ENCODE results near the gene STK24.

Gene STK24

GRCh38 chr13:98576200-98576945, 534 bp downstream of the STK24 start:
- TF ChIP-seq, protein P1, sequence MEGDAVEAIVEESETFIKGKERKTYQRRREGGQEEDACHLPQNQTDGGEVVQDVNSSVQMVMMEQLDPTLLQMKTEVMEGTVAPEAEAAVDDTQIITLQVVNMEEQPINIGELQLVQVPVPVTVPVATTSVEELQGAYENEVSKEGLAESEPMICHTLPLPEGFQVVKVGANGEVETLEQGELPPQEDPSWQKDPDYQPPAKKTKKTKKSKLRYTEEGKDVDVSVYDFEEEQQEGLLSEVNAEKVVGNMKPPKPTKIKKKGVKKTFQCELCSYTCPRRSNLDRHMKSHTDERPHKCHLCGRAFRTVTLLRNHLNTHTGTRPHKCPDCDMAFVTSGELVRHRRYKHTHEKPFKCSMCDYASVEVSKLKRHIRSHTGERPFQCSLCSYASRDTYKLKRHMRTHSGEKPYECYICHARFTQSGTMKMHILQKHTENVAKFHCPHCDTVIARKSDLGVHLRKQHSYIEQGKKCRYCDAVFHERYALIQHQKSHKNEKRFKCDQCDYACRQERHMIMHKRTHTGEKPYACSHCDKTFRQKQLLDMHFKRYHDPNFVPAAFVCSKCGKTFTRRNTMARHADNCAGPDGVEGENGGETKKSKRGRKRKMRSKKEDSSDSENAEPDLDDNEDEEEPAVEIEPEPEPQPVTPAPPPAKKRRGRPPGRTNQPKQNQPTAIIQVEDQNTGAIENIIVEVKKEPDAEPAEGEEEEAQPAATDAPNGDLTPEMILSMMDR (IDR thresholded peaks at IDR 0.05) = no peak

- TF ChIP-seq, protein P1 (IDR thresholded peaks at IDR 0.05) = no peak
These were observed 1.1 kb downstream of the STK24 start for GRCh38 chr13:98575904-98576199.

- TF ChIP-seq, protein P1 (IDR thresholded peaks at IDR 0.05) = no peak
These were observed 1.7 kb downstream of the STK24 start for GRCh38 chr13:98575009-98575903.

- TF ChIP-seq, protein P1 (IDR thresholded peaks at IDR 0.05) = no peak
These were observed 4.8 kb downstream of the STK24 start for GRCh38 chr13:98571955-98572662.

- TF ChIP-seq, protein P1 (IDR thresholded peaks at IDR 0.05) = no peak
These were observed 6.0 kb downstream of the STK24 start for GRCh38 chr13:98570929-98571372.

DNA sequence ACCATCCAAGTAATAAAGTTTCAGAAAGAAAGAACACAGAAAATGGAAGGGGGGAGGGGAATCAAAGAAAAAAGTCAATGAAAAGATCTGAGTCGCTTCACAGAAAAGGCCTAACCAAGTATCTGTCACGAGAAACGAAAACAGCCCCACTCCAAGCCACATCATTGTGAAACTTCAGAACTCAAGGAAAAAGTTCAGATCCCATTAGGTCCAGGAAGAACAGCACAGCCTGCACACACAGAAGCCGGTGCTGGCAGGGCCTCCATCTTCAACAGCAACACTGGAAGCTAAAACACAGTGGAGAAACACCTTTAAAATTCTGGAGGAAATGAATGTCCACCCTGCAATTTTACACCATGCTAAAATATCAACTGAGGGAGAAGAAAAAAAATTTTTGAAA, 8.0 kb downstream of the STK24 start:
- TF ChIP-seq, protein P1 (IDR thresholded peaks at IDR 0.05) = no peak

DNA sequence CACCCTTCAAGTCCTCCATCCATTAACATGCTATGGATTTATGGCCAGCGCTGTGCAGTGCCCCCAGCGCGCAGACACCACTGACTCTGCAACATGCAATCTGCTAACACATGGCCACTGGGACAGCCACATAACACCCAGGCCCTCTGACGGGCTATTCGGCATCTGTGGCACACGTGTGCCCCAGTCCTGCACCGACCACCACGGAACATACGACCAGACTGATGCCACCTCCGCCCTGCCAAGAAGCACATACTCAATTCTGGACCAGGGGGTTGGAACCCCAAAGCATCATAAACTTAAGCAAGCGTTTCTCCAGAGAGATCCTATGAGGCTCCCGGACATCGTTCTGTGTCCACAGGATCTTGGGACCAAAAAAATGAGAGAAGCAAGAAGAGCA, 9.8 kb downstream of the STK24 start:
- TF ChIP-seq, protein P1 (IDR thresholded peaks at IDR 0.05) = no peak
